ENCODE data around the gene PARD3B. TPM values are rescaled to one million over a fixed set of nuclear protein-coding genes. Genes with fewer than 3 reads are reported as not detected.

The PARD3B gene
- total and polyA plus RNA-seq, 2 of the 13 experiments (the other 11 are each of a cell fraction or from before 2014, with no cell fraction given): 0.71 to 2.3 TPM

DNA sequence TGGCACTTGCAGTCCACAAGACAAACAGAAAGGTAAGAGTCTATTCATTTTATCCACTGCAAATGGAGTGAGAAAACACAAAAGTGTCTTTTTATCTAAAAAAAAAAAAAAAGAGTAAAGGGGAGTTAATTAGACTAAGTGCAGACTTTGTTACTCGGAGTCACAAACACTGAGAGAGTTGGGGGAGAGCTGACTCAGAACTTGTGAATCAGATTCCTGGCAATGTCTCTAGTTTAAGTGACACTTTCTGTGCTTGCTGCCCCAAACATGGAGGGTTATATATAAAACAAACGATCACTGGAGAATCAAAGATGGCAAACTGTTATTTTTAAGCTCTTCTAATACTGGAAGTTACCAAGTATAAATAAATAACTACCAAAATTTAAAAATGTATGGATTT, 631.3 kb downstream of the PARD3B start:
- 23% methylated on average over 2 of the region's 2 CpGs for WGBS (ENCODE audit: low lambda C conversion rate)
- ATAC-seq (no peak), FAIRE-seq (no peak), DNase-seq (ENCODE audit: low spot score) (no peak)
- Histone ChIP-seq H3K27me3 (ENCODE audit: control insufficient read depth in 1 of 2, insufficient read depth in 2 of 2, low read length in 2 of 2) (no peaks in the 10 kb centered on the region), H3K9ac (ENCODE audit: insufficient read depth, low read depth, low read length) (no peak overlapping the region), H4K20me1 (ENCODE audit: insufficient read depth, low read length) (no peaks in the 10 kb centered on the region), H3K4me1 (ENCODE audit: insufficient read depth, low read length) (no peaks in the 10 kb centered on the region), H2AFZ (ENCODE audit: low read length) (no peak overlapping the region), H3K4me3 (replicated peaks in 1 of 3; ENCODE audit: insufficient read depth in 1 of 3, low read depth in 2 of 3, low read length in 3 of 3) (no peak overlapping the region), H3K36me3 (replicated peaks in 1 of 2; ENCODE audit: control insufficient read depth in 1 of 2, insufficient read depth in 2 of 2, low read length in 2 of 2) (no peaks in the 10 kb centered on the region), H3K27ac (ENCODE audit: extremely low read length, insufficient read depth, low read length) (no peak overlapping the region), H3K79me2 (ENCODE audit: insufficient read depth, low read length) (no peaks in the 10 kb centered on the region), H3K9me3 (ENCODE audit: low read length) (peaks cover 8% of the 10 kb centered on the region; the same call in 1 of the 2 replicates), H3K4me2 (ENCODE audit: low read depth, low read length) (no peak overlapping the region)
- TF ChIP-seq KMT2B (CRISPR knock-in tag; IDR thresholded peaks at IDR 0.05) (no peak), MLLT10 (CRISPR knock-in tag; IDR thresholded peaks at IDR 0.05) (no peak), PHF8 (CRISPR knock-in tag; IDR thresholded peaks at IDR 0.05) (no peak), ZNF547 (CRISPR knock-in tag; IDR thresholded peaks at IDR 0.05) (no peak)
- TF ChIP-seq, protein P1, sequence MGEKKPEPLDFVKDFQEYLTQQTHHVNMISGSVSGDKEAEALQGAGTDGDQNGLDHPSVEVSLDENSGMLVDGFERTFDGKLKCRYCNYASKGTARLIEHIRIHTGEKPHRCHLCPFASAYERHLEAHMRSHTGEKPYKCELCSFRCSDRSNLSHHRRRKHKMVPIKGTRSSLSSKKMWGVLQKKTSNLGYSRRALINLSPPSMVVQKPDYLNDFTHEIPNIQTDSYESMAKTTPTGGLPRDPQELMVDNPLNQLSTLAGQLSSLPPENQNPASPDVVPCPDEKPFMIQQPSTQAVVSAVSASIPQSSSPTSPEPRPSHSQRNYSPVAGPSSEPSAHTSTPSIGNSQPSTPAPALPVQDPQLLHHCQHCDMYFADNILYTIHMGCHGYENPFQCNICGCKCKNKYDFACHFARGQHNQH (CRISPR knock-in tag; IDR thresholded peaks at IDR 0.05): no peak
- ChIA-PET POLR2A (no interaction called here), CTCF (ENCODE audit: low intra/inter-chr PET ratio, low total read pairs) (no interaction called here)
- intact Hi-C loops (cut with micrococcal nuclease; ENCODE audit: unreplicated experiment) (no loop called here), in situ Hi-C loops (cut with HindIII; ENCODE audit: extremely low pct_ligation_motif_present, low pct_unique_long_range_greater_than_20kb) (no loop called here)
- no TSS peak for BruUV-seq (replicated peaks)

DNA sequence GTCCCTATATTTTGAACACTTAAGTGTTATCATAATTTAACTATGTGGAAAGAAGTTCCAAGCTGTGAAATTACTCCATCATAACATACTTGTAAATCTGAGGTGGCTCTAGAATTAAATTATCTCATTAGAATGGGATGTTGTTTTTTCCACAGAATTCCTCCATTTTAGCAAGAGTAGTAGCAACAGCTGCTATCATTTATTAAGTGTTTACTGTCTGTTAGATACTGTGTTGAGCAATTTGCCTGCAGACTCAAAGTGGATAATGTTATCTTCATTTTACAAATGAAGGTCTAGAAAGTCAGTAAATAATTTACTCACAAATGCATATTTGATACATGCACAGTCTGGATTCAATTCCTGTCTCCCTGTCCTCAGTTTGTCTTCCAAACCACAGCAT, 632.3 kb downstream of the PARD3B start:
- no peak for DNase-seq (ENCODE audit: low spot score)
- no peaks in the 10 kb centered on the region for H3K4me1 ChIP-seq (ENCODE audit: insufficient read depth, low read length)
- H3K79me2 ChIP-seq (ENCODE audit: insufficient read depth, low read length): no peaks in the 10 kb centered on the region
- BruUV-seq (replicated peaks): no TSS peak
- no peaks in the 10 kb centered on the region for H3K27me3 ChIP-seq (ENCODE audit: control insufficient read depth in 1 of 2, insufficient read depth in 2 of 2, low read length in 2 of 2)
- no peaks in the 10 kb centered on the region for H4K20me1 ChIP-seq (ENCODE audit: insufficient read depth, low read length)
- in situ Hi-C loops (cut with HindIII; ENCODE audit: extremely low pct_ligation_motif_present, low pct_unique_long_range_greater_than_20kb) (no loop called here), intact Hi-C loops (cut with micrococcal nuclease; ENCODE audit: unreplicated experiment) (no loop called here)
- no peak overlapping the region for H3K9ac ChIP-seq (ENCODE audit: insufficient read depth, low read depth, low read length)
- FAIRE-seq: no peak
- no peak overlapping the region for H3K4me3 ChIP-seq (replicated peaks in 1 of 3; ENCODE audit: insufficient read depth in 1 of 3, low read depth in 2 of 3, low read length in 3 of 3)
- H3K4me2 ChIP-seq (ENCODE audit: low read depth, low read length): no peak overlapping the region
- ChIA-PET POLR2A (no interaction called here), CTCF (ENCODE audit: low intra/inter-chr PET ratio, low total read pairs) (no interaction called here)
- H3K9me3 ChIP-seq (ENCODE audit: low read length): peaks cover 8% of the 10 kb centered on the region; the same call in 1 of the 2 replicates
- H3K27ac ChIP-seq (ENCODE audit: extremely low read length, insufficient read depth, low read length): no peak overlapping the region
- H3K36me3 ChIP-seq (replicated peaks in 1 of 2; ENCODE audit: control insufficient read depth in 1 of 2, insufficient read depth in 2 of 2, low read length in 2 of 2): no peaks in the 10 kb centered on the region
- ATAC-seq: no peak
- no peak overlapping the region for H2AFZ ChIP-seq (ENCODE audit: low read length)
- TF ChIP-seq ZMAT3 (CRISPR knock-in tag; conservative IDR thresholded peaks at IDR 0.05): no peak
- no peak for TF ChIP-seq FOXJ3 (CRISPR knock-in tag; IDR thresholded peaks at IDR 0.05; ENCODE audit: borderline replicate concordance)

All from HepG2 (cell line).